ENCODE results near the gene C19orf38. TPM values are rescaled to one million over a fixed set of nuclear protein-coding genes. Genes with fewer than 3 reads are reported as not detected.

C19orf38 gene
- total and polyA plus RNA-seq, 2 experiments from 2014 or later: 0.45 TPM; not detected in 1

GRCh38 chr19:10823690-10824089 is 24.5 kb upstream of the C19orf38 start:
- Mint-ChIP-seq H3K4me1 (no peaks in the 10 kb centered on the region), H3K9me3 (no peaks in the 10 kb centered on the region), H3K36me3 (ENCODE audit: low read depth) (peaks cover 61% of the 10 kb centered on the region), H3K4me3 (no peak overlapping the region), H3K27me3 (ENCODE audit: insufficient read depth, low read depth, poor library complexity) (peaks cover 23% of the 10 kb centered on the region), H3K27ac (no peak overlapping the region)
- no peak overlapping the region for H3K4me3 ChIP-seq
- DNase-seq (ENCODE audit: low spot score) (no peak), ATAC-seq (no peak)
- H4K20me1 ChIP-seq (replicated peaks; ENCODE audit: insufficient read depth): no peaks in the 10 kb centered on the region
- H3K27ac ChIP-seq (ENCODE audit: low read depth): no peak overlapping the region
- TF ChIP-seq EZH2phosphoT487 (IDR thresholded peaks at IDR 0.05; ENCODE audit: unreplicated experiment): no peak
- TF ChIP-seq CREB1 (CRISPR knock-in tag; IDR thresholded peaks at IDR 0.05; ENCODE audit: low read depth): no peak
- TF ChIP-seq REST (IDR thresholded peaks at IDR 0.05; ENCODE audit: unreplicated experiment): no peak
- TF ChIP-seq NANOG (IDR thresholded peaks at IDR 0.05; ENCODE audit: borderline replicate concordance): no peak
- TF ChIP-seq JUNB (IDR thresholded peaks at IDR 0.05; ENCODE audit: unreplicated experiment): no peak
- no peak for TF ChIP-seq ZNF114 (CRISPR knock-in tag; IDR thresholded peaks at IDR 0.05)
- no peak for TF ChIP-seq EZH2 (IDR thresholded peaks at IDR 0.05; ENCODE audit: low read depth, unreplicated experiment)
- H3K27me3 ChIP-seq (ENCODE audit: insufficient read depth): no peaks in the 10 kb centered on the region
- no peaks in the 10 kb centered on the region for H3K4me1 ChIP-seq (ENCODE audit: insufficient read depth)
- no peak overlapping the region for H2AFZ ChIP-seq
- no peaks in the 10 kb centered on the region for H3K79me2 ChIP-seq (replicated peaks; ENCODE audit: insufficient read depth)
- H3K36me3 ChIP-seq (ENCODE audit: insufficient read depth): no peaks in the 10 kb centered on the region
- H3K9me2 ChIP-seq (ENCODE audit: insufficient read depth): no peaks in the 10 kb centered on the region
- peaks cover 3% of the 10 kb centered on the region; the same call in 1 of the 2 replicates for H3F3A ChIP-seq (replicated peaks; ENCODE audit: low read depth)
- no peak overlapping the region for H3K4me2 ChIP-seq

GRCh38 chr19:10826231-10826630 is 22.0 kb upstream of the C19orf38 start:
- Mint-ChIP-seq H3K36me3 (ENCODE audit: low read depth) (peaks cover 43% of the 10 kb centered on the region), H3K4me1 (no peaks in the 10 kb centered on the region), H3K4me3 (no peak overlapping the region), H3K27me3 (ENCODE audit: insufficient read depth, low read depth, poor library complexity) (peaks cover 10% of the 10 kb centered on the region), H3K27ac (no peak overlapping the region), H3K9me3 (no peaks in the 10 kb centered on the region; the same call in 2 of the 3 replicates)
- TF ChIP-seq ZNF114 (CRISPR knock-in tag; IDR thresholded peaks at IDR 0.05): no peak
- TF ChIP-seq NANOG (IDR thresholded peaks at IDR 0.05; ENCODE audit: borderline replicate concordance): no peak
- H3K4me3 ChIP-seq: no peak overlapping the region
- H3K27me3 ChIP-seq (ENCODE audit: insufficient read depth): no peaks in the 10 kb centered on the region
- H3K4me1 ChIP-seq (ENCODE audit: insufficient read depth): no peaks in the 10 kb centered on the region
- no peak for DNase-seq (ENCODE audit: low spot score)
- no peaks in the 10 kb centered on the region for H3K9me2 ChIP-seq (ENCODE audit: insufficient read depth)
- peaks cover 7% of the 10 kb centered on the region; the same call in 1 of the 2 replicates for H3F3A ChIP-seq (replicated peaks; ENCODE audit: low read depth)
- H3K79me2 ChIP-seq (replicated peaks; ENCODE audit: insufficient read depth): no peaks in the 10 kb centered on the region
- no peaks in the 10 kb centered on the region for H3K36me3 ChIP-seq (ENCODE audit: insufficient read depth)
- no peak overlapping the region for H3K27ac ChIP-seq (ENCODE audit: low read depth)
- no peak for ATAC-seq
- H4K20me1 ChIP-seq (replicated peaks; ENCODE audit: insufficient read depth): no peaks in the 10 kb centered on the region
- no peak overlapping the region for H2AFZ ChIP-seq
- H3K4me2 ChIP-seq: no peak overlapping the region

GRCh38 chr19:10826846-10827245 is 21.4 kb upstream of the C19orf38 start:
- Mint-ChIP-seq H3K4me3 (no peak overlapping the region), H3K27ac (no peak overlapping the region), H3K27me3 (ENCODE audit: insufficient read depth, low read depth, poor library complexity) (peaks cover 10% of the 10 kb centered on the region), H3K4me1 (no peaks in the 10 kb centered on the region), H3K36me3 (ENCODE audit: low read depth) (peaks cover 37% of the 10 kb centered on the region), H3K9me3 (no peaks in the 10 kb centered on the region; the same call in 2 of the 3 replicates)
- Histone ChIP-seq H3K4me2 (no peak overlapping the region), H3K9me2 (ENCODE audit: insufficient read depth) (no peaks in the 10 kb centered on the region), H3F3A (replicated peaks; ENCODE audit: low read depth) (peaks cover 7% of the 10 kb centered on the region; the same call in 1 of the 2 replicates), H3K79me2 (replicated peaks; ENCODE audit: insufficient read depth) (no peaks in the 10 kb centered on the region), H3K27ac (ENCODE audit: low read depth) (no peak overlapping the region), H2AFZ (no peak overlapping the region), H3K27me3 (ENCODE audit: insufficient read depth) (no peaks in the 10 kb centered on the region), H3K36me3 (ENCODE audit: insufficient read depth) (no peaks in the 10 kb centered on the region), H4K20me1 (replicated peaks; ENCODE audit: insufficient read depth) (no peaks in the 10 kb centered on the region; the same call in 1 of the 2 replicates), H3K4me1 (ENCODE audit: insufficient read depth) (no peaks in the 10 kb centered on the region), H3K4me3 (no peak overlapping the region)
- no peak for ATAC-seq
- TF ChIP-seq JUNB (IDR thresholded peaks at IDR 0.05; ENCODE audit: unreplicated experiment) (no peak), EZH2phosphoT487 (IDR thresholded peaks at IDR 0.05; ENCODE audit: unreplicated experiment) (no peak)
- DNase-seq (ENCODE audit: low spot score): no peak
